ENCODE measurements around the gene ZFAND3. TPM values are rescaled to one million over a fixed set of nuclear protein-coding genes. Genes with fewer than 3 reads are reported as not detected.

The ZFAND3 gene
- total and polyA plus RNA-seq, 9 donors: 16.6 to 220 (median 51.9) TPM

DNA sequence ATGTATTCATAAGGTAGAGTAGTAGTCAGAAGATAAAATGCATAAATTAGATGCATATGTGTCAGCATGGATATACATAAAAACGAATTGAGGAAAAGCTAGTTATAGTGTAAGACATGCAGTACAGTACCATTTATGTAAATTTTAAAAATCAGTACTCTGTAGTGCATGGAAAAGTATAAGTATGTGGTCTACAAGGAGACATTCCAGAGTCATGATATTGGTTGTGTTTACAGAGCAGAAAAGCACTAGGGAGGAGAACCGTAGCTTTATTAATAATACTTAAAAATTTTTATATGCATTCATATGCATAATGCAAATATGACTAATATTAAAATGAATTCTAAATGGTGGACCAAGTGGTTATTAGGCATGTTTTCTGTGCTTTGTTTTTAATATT is 220.0 kb downstream of the ZFAND3 start:
- TF ChIP-seq, protein P1, sequence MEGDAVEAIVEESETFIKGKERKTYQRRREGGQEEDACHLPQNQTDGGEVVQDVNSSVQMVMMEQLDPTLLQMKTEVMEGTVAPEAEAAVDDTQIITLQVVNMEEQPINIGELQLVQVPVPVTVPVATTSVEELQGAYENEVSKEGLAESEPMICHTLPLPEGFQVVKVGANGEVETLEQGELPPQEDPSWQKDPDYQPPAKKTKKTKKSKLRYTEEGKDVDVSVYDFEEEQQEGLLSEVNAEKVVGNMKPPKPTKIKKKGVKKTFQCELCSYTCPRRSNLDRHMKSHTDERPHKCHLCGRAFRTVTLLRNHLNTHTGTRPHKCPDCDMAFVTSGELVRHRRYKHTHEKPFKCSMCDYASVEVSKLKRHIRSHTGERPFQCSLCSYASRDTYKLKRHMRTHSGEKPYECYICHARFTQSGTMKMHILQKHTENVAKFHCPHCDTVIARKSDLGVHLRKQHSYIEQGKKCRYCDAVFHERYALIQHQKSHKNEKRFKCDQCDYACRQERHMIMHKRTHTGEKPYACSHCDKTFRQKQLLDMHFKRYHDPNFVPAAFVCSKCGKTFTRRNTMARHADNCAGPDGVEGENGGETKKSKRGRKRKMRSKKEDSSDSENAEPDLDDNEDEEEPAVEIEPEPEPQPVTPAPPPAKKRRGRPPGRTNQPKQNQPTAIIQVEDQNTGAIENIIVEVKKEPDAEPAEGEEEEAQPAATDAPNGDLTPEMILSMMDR (IDR thresholded peaks at IDR 0.05): no peak
- TF ChIP-seq EP300 (IDR thresholded peaks at IDR 0.05): no peak
- no peak for TF ChIP-seq POLR2A (IDR thresholded peaks at IDR 0.05)
- intact Hi-C loops (cut with DNase I): loop anchor here in 1 of 4 donors (10.0 kb wide), 1 partner anchor 455 kb away; no protein-coding TSS in a partner anchor
- H3K4me1 ChIP-seq (ENCODE audit: insufficient read depth): no peaks in the 10 kb centered on the region
- no peaks in the 10 kb centered on the region for H3K36me3 ChIP-seq
- H3K27ac ChIP-seq: no peak overlapping the region
- no peaks in the 10 kb centered on the region for H3K9me3 ChIP-seq
- no peaks in the 10 kb centered on the region for H3K27me3 ChIP-seq
- WGBS, 3 donors: 82 to 86% (median 82%) methylated on average over 2 of the region's 2 CpGs
- no peak overlapping the region for H3K4me3 ChIP-seq
- no peak for DNase-seq

DNA sequence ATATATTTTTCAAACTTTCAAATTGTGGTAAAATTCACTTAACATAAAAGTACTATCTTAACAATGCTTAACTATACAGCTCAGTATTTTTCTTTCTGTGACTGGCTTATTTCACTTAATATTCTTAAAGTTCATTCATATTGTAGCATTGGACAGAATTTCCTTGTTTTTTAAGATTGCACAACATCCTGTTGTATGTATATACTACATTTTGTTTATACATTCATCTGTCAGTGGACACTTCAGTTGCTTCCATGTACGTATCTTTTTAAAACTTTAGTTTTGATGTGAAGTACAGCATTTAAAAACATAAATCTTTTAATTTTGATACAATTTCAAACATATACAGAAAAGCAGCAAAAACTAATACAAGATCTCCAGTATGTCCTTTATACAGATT is 220.7 kb downstream of the ZFAND3 start:
- no peak overlapping the region for H3K4me3 ChIP-seq
- H3K27me3 ChIP-seq: no peaks in the 10 kb centered on the region
- H3K36me3 ChIP-seq: no peaks in the 10 kb centered on the region
- no peak for DNase-seq
- WGBS, 3 donors: 47 to 91% (median 86%) methylated on average over 1 of the region's 1 CpG
- no peak overlapping the region for H3K27ac ChIP-seq
- H3K4me1 ChIP-seq (ENCODE audit: insufficient read depth): no peaks in the 10 kb centered on the region
- intact Hi-C loops (cut with DNase I): no loop called here
- H3K9me3 ChIP-seq: no peaks in the 10 kb centered on the region
- TF ChIP-seq, protein P1 (IDR thresholded peaks at IDR 0.05): no peak
- TF ChIP-seq POLR2A (IDR thresholded peaks at IDR 0.05) (no peak), EP300 (IDR thresholded peaks at IDR 0.05) (no peak)

DNA sequence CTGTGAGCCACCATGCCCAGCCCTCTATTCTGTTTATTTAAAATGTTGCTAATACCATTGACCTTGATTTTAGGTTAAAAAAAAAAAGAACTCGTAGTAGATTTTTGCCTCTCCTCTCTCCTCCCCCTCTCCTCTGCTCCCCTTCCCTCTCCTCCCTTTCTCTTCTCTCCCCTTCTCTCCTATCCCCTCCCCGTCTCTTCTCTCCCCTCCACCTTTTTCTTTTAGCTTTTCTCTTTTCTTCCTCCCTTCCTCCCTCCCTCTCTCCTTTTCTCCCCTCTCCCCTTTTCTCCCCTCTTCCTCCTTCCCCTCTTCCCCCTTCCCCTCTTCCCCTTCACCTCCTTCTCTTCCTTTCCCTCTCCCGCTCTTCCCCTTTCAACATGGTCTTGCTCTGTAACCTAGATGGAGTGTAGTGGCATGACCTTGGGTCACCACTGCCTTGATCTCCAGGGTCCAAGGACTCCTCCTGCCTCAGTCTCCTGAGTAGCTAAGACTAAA is 223.8 kb downstream of the ZFAND3 start:
- H3K4me1 ChIP-seq (ENCODE audit: insufficient read depth): no peaks in the 10 kb centered on the region
- no peak for TF ChIP-seq EP300 (IDR thresholded peaks at IDR 0.05)
- TF ChIP-seq, protein P1 (IDR thresholded peaks at IDR 0.05): no peak
- TF ChIP-seq POLR2A (IDR thresholded peaks at IDR 0.05): no peak
- no peak overlapping the region for H3K4me3 ChIP-seq
- WGBS, 3 donors: 59 to 80% (median 74%) methylated on average over 3 of the region's 3 CpGs
- no peak overlapping the region for H3K27ac ChIP-seq
- H3K9me3 ChIP-seq: no peaks in the 10 kb centered on the region
- H3K27me3 ChIP-seq: no peaks in the 10 kb centered on the region
- intact Hi-C loops (cut with DNase I): no loop called here
- no peak for DNase-seq
- H3K36me3 ChIP-seq: no peaks in the 10 kb centered on the region

DNA sequence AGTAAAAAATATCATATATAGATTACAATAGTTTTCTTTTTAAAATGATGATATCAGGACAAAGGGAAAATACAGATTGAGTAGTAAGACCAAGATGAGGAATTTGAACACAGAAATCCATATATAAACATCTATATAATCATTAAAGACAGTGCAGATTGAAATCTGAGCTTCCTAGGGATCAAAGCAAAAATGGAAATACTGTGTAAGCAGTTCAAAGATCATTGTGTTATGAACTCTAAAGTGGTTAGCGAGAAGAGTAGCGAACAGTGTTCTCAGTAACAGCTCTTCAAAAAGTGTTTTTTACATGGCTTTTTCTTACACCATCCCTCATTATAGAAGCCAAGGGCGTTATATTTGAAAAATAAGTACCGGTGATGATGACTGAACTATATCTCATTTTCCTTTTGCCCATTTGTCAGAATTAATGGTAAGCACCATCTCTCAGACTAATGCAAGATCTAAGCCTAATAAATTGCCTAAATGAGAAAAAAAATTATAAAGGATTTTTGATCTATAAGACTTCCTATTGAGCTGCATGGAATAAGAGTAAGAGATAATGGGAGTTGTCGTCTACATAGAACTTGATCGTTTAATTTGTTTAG is 226.3 kb downstream of the ZFAND3 start:
- Histone ChIP-seq H3K4me1 (ENCODE audit: insufficient read depth) (no peaks in the 10 kb centered on the region), H3K27ac (no peak overlapping the region), H3K27me3 (no peaks in the 10 kb centered on the region), H3K36me3 (no peaks in the 10 kb centered on the region), H3K9me3 (no peaks in the 10 kb centered on the region), H3K4me3 (no peak overlapping the region)
- 87 to 96% (median 88%) methylated on average over 6 of the region's 6 CpGs for WGBS, 3 donors
- intact Hi-C loops (cut with DNase I): no loop called here
- no peak for DNase-seq
- TF ChIP-seq, protein P1 (IDR thresholded peaks at IDR 0.05): no peak
- TF ChIP-seq POLR2A (IDR thresholded peaks at IDR 0.05) (no peak), EP300 (IDR thresholded peaks at IDR 0.05) (no peak)
